ENCODE results near the gene IGLL5.

- TF ChIP-seq EZH2 (IDR thresholded peaks at IDR 0.05; ENCODE audit: insufficient read depth, poor library complexity, severe bottlenecking), result no peak
- no peak for TF ChIP-seq EZH2phosphoT487 (IDR thresholded peaks at IDR 0.05; ENCODE audit: insufficient read depth, low read depth)
These were observed 56.8 kb downstream of the IGLL5 start for GRCh38 chr22:22944268-22944985.
